Activated CD8-positive, alpha-beta memory T cell treated with anti-CD3 and anti-CD28 coated beads, Interleukin-2, amount 50 U/mL, for 1 hour (primary cell): Measurements from ENCODE around the gene PCDHB16.
"Not testable (repeated sequence)": the region's sequence is repeated elsewhere in the genome, so short reads cannot be mapped to it uniquely, and the experiment has no call there.

Source experiments
- DNase-seq: peaks from one replicate; pipeline ENCODE4 v3.0.0-alpha.2; 2020; ENCODE audit errors: extremely low read depth

PCDHB16 gene

GRCh38 chr5:141184117-141184855 is 2.1 kb downstream of the PCDHB16 start:
- DNase-seq, result not testable (repeated sequence)

GRCh38 chr5:141186897-141187512 is 4.8 kb downstream of the PCDHB16 start, which contains the start of gene PCDHB9:
Gene PCDHB9 (plus strand): TSS chr5:141187161. CDS start chr5:141187319, 158 bp downstream.
- no peak for DNase-seq

- DNase-seq, result not testable (repeated sequence)
Measured at GRCh38 chr5:141188682-141189081, 6.5 kb downstream of the PCDHB16 start.

GRCh38 chr5:141189131-141189530 is 6.9 kb downstream of the PCDHB16 start:
- not testable (repeated sequence) for DNase-seq

GRCh38 chr5:141192110-141192725 is 10.0 kb downstream of the PCDHB16 start, which contains the start of gene PCDHB10:
Gene PCDHB10 (plus strand): TSS chr5:141192353. CDS start chr5:141192553, 200 bp downstream.
- no peak for DNase-seq

- not testable (repeated sequence) for DNase-seq
Measured at GRCh38 chr5:141194332-141194731, 12.1 kb downstream of the PCDHB16 start.

- no peak for DNase-seq
Measured at GRCh38 chr5:141196363-141196762, 14.2 kb downstream of the PCDHB16 start.

- no peak for DNase-seq
Measured at GRCh38 chr5:141199359-141200235, 17.4 kb downstream of the PCDHB16 start, which contains the start of gene PCDHB11. Gene PCDHB11 (plus strand): TSS chr5:141199627. CDS start chr5:141199775, 148 bp downstream.

GRCh38 chr5:141201126-141201525 is 18.9 kb downstream of the PCDHB16 start:
- not testable (repeated sequence) for DNase-seq

GRCh38 chr5:141201646-141202045 is 19.5 kb downstream of the PCDHB16 start:
- DNase-seq, result not testable (repeated sequence)

- DNase-seq, result no peak
Measured at GRCh38 chr5:141208478-141208877, 26.3 kb downstream of the PCDHB16 start, which contains the start of gene PCDHB12. Gene PCDHB12 (plus strand): TSS chr5:141208719. CDS start chr5:141208908, 189 bp downstream.

- not testable (repeated sequence) for DNase-seq
Measured at GRCh38 chr5:141210281-141210680, 28.1 kb downstream of the PCDHB16 start.

- not testable (repeated sequence) for DNase-seq
Measured at GRCh38 chr5:141210849-141211248, 28.7 kb downstream of the PCDHB16 start.

GRCh38 chr5:141213656-141214339 is 31.6 kb downstream of the PCDHB16 start, which contains the start of gene PCDHB13:
Gene PCDHB13 (plus strand): TSS chr5:141213919. CDS start chr5:141214124, 205 bp downstream.
- DNase-seq, result not testable (repeated sequence)

- DNase-seq, result not testable (repeated sequence)
Measured at GRCh38 chr5:141214583-141214982, 32.4 kb downstream of the PCDHB16 start.

GRCh38 chr5:141215504-141215903 is 33.3 kb downstream of the PCDHB16 start:
- not testable (repeated sequence) for DNase-seq

GRCh38 chr5:141216035-141216434 is 33.8 kb downstream of the PCDHB16 start:
- not testable (repeated sequence) for DNase-seq

GRCh38 chr5:141223112-141223783 is 41.1 kb downstream of the PCDHB16 start, which contains the start of gene PCDHB14:
Gene PCDHB14 (plus strand): TSS chr5:141223343. CDS start chr5:141223506, 163 bp downstream.
- no peak for DNase-seq

GRCh38 chr5:141224844-141225243 is 42.7 kb downstream of the PCDHB16 start:
- DNase-seq, result not testable (repeated sequence)

- not testable (repeated sequence) for DNase-seq
Measured at GRCh38 chr5:141225421-141225820, 43.2 kb downstream of the PCDHB16 start.
